ENCODE results near the gene NTM.

The NTM gene

GRCh38 chr11:132187386-132187785 lies 817.0 kb downstream of the NTM start:
- no peak overlapping the region for H3K27ac ChIP-seq
- TF ChIP-seq CTCF (IDR thresholded peaks at IDR 0.05) (no peak), ZFX (IDR thresholded peaks at IDR 0.05; ENCODE audit: borderline replicate concordance) (no peak)

DNA sequence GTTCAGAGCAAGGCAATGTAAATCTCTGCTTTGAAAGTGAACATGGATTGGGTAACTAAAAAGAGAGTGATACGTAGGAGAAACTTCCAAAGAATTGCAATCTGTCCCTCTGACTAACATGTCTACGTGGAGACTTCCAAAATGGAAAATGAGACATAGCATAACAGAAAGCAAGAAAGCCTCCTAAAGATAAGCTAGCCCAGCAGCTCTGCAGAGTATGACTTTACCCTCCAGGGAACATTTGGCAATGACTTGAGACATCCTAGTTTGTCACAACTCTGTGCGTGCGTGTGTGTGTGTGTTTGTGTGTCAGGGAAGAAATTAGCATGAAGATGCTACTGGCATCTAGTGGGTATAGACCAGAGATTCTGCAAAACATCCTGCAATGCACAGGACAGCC lies 817.4 kb downstream of the NTM start:
- no peak overlapping the region for H3K27ac ChIP-seq
- no peak for TF ChIP-seq CTCF (IDR thresholded peaks at IDR 0.05)
- no peak for TF ChIP-seq ZFX (IDR thresholded peaks at IDR 0.05; ENCODE audit: borderline replicate concordance)

DNA sequence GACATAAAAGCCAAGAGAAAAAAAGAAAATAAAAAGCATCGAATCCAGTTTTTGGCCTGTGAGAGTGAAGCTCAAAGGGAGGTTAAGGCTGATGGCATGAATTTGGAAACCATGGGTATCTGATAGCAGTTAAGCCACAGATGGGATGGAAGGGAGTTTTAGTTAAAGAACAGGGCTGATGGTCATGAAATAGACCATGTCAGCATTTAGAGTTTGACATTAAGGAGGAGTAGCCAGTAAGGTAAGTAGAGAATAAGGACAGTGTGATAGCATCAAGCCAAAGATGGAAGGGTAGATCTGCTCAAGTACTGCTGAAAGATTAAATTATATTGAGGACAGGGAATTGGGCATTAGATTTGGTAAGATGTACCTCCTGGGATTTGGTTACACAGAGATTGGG lies 826.5 kb downstream of the NTM start:
- TF ChIP-seq CTCF (IDR thresholded peaks at IDR 0.05) (no peak), ZFX (IDR thresholded peaks at IDR 0.05; ENCODE audit: borderline replicate concordance) (no peak)
- no peak overlapping the region for H3K27ac ChIP-seq

- H3K27ac ChIP-seq, result no peak overlapping the region
- TF ChIP-seq ZFX (IDR thresholded peaks at IDR 0.05; ENCODE audit: borderline replicate concordance), result no peak
- no peak for TF ChIP-seq CTCF (IDR thresholded peaks at IDR 0.05)
Observed at GRCh38 chr11:132200353-132200936, 830.0 kb downstream of the NTM start.

- no peak overlapping the region for H3K27ac ChIP-seq
- no peak for TF ChIP-seq ZFX (IDR thresholded peaks at IDR 0.05; ENCODE audit: borderline replicate concordance)
- no peak for TF ChIP-seq CTCF (IDR thresholded peaks at IDR 0.05)
Observed at GRCh38 chr11:132202621-132203020, 832.2 kb downstream of the NTM start.

DNA sequence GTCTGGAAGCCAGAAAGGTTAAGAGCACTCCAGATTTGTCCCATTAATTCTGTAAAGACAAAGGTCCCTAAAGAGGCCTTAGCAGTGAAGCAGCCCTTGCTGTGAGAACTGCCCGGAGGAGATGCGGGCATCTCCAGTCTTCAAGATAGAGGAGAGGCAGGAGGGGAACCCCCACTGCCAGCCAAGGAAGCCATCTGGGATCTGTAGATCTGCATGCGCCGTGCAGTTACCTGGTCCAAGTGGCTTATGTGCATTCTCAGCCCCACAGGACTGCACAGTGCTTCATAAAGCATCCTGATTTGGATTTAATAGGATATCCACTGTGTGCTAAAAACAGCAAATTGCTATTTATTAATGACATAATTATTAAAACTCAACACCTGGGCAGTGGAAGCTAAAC lies 834.6 kb downstream of the NTM start:
- no peak for TF ChIP-seq ZFX (IDR thresholded peaks at IDR 0.05; ENCODE audit: borderline replicate concordance)
- no peak overlapping the region for H3K27ac ChIP-seq

GRCh38 chr11:132205496-132205895 lies 835.1 kb downstream of the NTM start:
- no peak overlapping the region for H3K27ac ChIP-seq
- TF ChIP-seq CTCF (IDR thresholded peaks at IDR 0.05) (no peak), ZFX (IDR thresholded peaks at IDR 0.05; ENCODE audit: borderline replicate concordance) (no peak)

DNA sequence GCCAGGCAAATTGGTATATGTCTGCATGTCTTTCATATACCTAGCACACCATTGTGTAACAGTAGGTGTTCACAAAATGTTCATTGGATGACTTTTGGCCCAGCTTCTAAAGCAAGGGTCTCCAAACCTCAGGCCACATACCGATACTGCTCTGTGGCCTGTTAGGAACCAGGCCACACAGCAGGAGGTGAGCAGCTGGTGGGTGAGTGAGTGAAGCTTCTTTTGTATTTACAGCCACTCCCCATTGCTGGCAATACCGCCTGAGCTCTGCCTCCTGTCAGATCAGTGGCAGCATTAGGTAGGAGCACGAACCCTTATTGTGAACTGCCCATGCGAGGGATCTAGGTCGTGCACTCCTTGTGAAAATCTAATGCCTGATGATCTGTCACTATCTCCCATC lies 836.6 kb downstream of the NTM start:
- TF ChIP-seq ZFX (IDR thresholded peaks at IDR 0.05; ENCODE audit: borderline replicate concordance) (no peak), CTCF (IDR thresholded peaks at IDR 0.05) (no peak)
- H3K27ac ChIP-seq, result no peak overlapping the region
